Gastroesophageal sphincter (tissue), 3 donors: Measurements from ENCODE around the gene STX19.

Experiments used
- CTCF ChIP-seq, 4 experiments: fragments of 200-600 bp in 2 of 4; fragments of 450-650 bp in 2 of 4; sonication (generic) in 1 of 4; IDR thresholded peaks; one replicate each; pipeline ENCODE4 v1.5.1; 2017 to 2019; ENCODE audit warnings: antibody characterized with exemption in 4 of 4, mild to moderate bottlenecking in 2 of 4, moderate library complexity in 2 of 4
- EP300 ChIP-seq: sonication (generic); formaldehyde crosslinking; IDR thresholded peaks from one replicate; pipeline ENCODE4 v1.6.1; 2017; ENCODE audit warnings: antibody characterized with exemption, mild to moderate bottlenecking
- POLR2AphosphoS5 ChIP-seq: sonication (generic); formaldehyde crosslinking; IDR thresholded peaks from one replicate; pipeline ENCODE4 v1.6.1; 2017; ENCODE audit warnings: antibody characterized with exemption

- TF ChIP-seq CTCF (IDR thresholded peaks at IDR 0.05) (no peak), EP300 (no peak), POLR2AphosphoS5 (no peak)
Measured at GRCh38 chr3:93988283-93988682, 40.1 kb downstream of the STX19 start.
